ENCODE data around the gene DCAF11. TPM values are rescaled to one million over a fixed set of nuclear protein-coding genes. Genes with fewer than 3 reads are reported as not detected.

DCAF11 gene
- total and polyA plus RNA-seq, 2 of the 13 experiments (the other 11 are each of a cell fraction or from before 2014, with no cell fraction given) = 150 to 257 TPM

DNA sequence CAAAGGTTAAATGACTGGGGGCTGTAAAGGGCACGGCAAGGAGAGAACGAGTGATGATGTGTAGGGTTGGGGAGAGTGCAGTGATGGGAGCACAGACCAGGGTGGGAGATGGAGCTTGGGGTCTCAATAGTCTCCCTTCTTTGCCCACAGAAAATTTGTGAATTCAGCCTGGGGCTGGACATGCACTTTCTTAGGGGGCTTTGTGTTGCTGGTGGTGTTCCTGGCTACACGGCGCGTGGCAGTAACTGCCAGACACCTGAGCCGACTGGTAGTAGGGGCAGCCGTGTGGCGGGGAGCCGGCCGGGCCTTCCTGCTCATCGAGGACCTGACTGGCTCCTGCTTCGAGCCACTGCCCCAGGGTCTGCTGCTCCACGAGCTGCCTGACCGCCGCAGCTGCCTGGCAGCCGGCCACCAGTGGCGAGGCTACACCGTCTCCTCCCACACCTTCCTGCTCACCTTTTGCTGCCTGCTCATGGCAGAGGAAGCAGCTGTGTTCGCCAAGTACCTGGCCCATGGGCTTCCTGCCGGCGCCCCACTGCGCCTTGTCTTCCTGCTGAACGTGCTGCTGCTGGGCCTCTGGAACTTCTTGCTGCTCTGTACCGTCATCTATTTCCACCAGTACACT is 17.6 kb downstream of the DCAF11 start (continued):
- TF ChIP-seq ZNF318 (CRISPR knock-in tag; IDR thresholded peaks at IDR 0.05) = no peak
- peak; percentile 71; the same call in 1 of the 2 replicates for TF ChIP-seq ZNF232 (CRISPR knock-in tag; IDR thresholded peaks at IDR 0.05; ENCODE audit: borderline replicate concordance)
- TF ChIP-seq ZFP62 (CRISPR knock-in tag; IDR thresholded peaks at IDR 0.05) = peak; percentile 67; the same call in 1 of the 2 replicates
- no peak for TF ChIP-seq ZNF737 (CRISPR knock-in tag; IDR thresholded peaks at IDR 0.05; ENCODE audit: borderline replicate concordance)
- TF ChIP-seq KLF9 (CRISPR knock-in tag; IDR thresholded peaks at IDR 0.05; ENCODE audit: low read depth) = no peak
- 0 out of 2 replicates have a peak, but pooled peaks have one; percentile 60 for TF ChIP-seq CERS6 (CRISPR knock-in tag; IDR thresholded peaks at IDR 0.05)
- peak; percentile 55; the same call in 1 of the 2 replicates for TF ChIP-seq HOXA3 (CRISPR knock-in tag; IDR thresholded peaks at IDR 0.05)
- TF ChIP-seq NFIB (CRISPR knock-in tag; IDR thresholded peaks at IDR 0.05; ENCODE audit: borderline replicate concordance) = 0 out of 2 replicates have a peak, but pooled peaks have one; percentile 32
- TF ChIP-seq, protein P1, sequence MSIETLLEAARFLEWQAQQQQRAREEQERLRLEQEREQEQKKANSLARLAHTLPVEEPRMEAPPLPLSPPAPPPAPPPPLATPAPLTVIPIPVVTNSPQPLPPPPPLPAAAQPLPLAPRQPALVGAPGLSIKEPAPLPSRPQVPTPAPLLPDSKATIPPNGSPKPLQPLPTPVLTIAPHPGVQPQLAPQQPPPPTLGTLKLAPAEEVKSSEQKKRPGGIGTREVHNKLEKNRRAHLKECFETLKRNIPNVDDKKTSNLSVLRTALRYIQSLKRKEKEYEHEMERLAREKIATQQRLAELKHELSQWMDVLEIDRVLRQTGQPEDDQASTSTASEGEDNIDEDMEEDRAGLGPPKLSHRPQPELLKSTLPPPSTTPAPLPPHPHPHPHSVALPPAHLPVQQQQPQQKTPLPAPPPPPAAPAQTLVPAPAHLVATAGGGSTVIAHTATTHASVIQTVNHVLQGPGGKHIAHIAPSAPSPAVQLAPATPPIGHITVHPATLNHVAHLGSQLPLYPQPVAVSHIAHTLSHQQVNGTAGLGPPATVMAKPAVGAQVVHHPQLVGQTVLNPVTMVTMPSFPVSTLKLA (IDR thresholded peaks at IDR 0.05) = no peak
- TF ChIP-seq ZNF629 (CRISPR knock-in tag; conservative IDR thresholded peaks at IDR 0.05) = no peak
- peak; percentile 45; the same call in 1 of the 2 replicates for TF ChIP-seq ZNF788 (CRISPR knock-in tag; IDR thresholded peaks at IDR 0.05; ENCODE audit: borderline replicate concordance)
- TF ChIP-seq, protein P2, sequence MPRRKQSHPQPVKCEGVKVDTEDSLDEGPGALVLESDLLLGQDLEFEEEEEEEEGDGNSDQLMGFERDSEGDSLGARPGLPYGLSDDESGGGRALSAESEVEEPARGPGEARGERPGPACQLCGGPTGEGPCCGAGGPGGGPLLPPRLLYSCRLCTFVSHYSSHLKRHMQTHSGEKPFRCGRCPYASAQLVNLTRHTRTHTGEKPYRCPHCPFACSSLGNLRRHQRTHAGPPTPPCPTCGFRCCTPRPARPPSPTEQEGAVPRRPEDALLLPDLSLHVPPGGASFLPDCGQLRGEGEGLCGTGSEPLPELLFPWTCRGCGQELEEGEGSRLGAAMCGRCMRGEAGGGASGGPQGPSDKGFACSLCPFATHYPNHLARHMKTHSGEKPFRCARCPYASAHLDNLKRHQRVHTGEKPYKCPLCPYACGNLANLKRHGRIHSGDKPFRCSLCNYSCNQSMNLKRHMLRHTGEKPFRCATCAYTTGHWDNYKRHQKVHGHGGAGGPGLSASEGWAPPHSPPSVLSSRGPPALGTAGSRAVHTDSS (CRISPR knock-in tag; conservative IDR thresholded peaks at IDR 0.05) = 0 out of 2 replicates have a peak, but pooled peaks have one; percentile 53
- TF ChIP-seq GABPB1 (CRISPR knock-in tag; IDR thresholded peaks at IDR 0.05) = peak; percentile 38; the same call in 1 of the 2 replicates
